B cell (primary cell): ENCODE measurements around the gene C10orf143. TPM values are rescaled to one million over a fixed set of nuclear protein-coding genes. Genes with fewer than 3 reads are reported as not detected.

Experiments
- ATAC-seq: fragments of 200-7000 bp; cut with Tn5 transposase; one replicate; pipeline ENCODE4 v1.10.0; 2021; ENCODE audit warnings: low read depth, mild to moderate bottlenecking, moderate number of reproducible peaks, moderate library complexity
- CTCF ChIA-PET: fragments of 350-600 bp; sonication (Branson Sonifier 250); formaldehyde crosslinking; loops from one replicate; lab custom pipeline; 2021; ENCODE audit warnings: antibody characterized with exemption, inconsistent platforms; lab: Charles Lee
- POLR2A ChIA-PET: fragments of 350-600 bp; sonication (Branson Sonifier 250); formaldehyde crosslinking; loops from one replicate; lab custom pipeline; 2021; ENCODE audit warnings: antibody characterized with exemption; lab: Charles Lee
- DNase-seq: peaks from one replicate; pipeline ENCODE4 v3.0.0; 2013
- H2AFZ ChIP-seq: 2 replicates; pipeline ENCODE4 v1.6.1; 2012; ENCODE audit warnings: mild to moderate bottlenecking, low read depth, low read length; ENCODE audit not compliant: insufficient read depth, poor library complexity, severe bottlenecking
- H3K27ac ChIP-seq, 2 donors: 1 replicate in 1 of 2; 2 replicates in 1 of 2; pipeline ENCODE4 v1.5.1; 2012 to 2013; ENCODE audit warnings: low read length in 2 of 2, mild to moderate bottlenecking in 2 of 2, moderate library complexity in 1 of 2
- H3K27me3 ChIP-seq, 4 experiments: fragments of 200-600 bp in 1 of 4; sonication (generic) in 1 of 4; replicated peaks in 1 of 4; 1 replicate in 2 of 4; 2 replicates in 2 of 4; pipeline versions ENCODE4 v1.6.1 to v1.7.0; 2013 to 2016; ENCODE audit warnings: low read length in 3 of 4, mild to moderate bottlenecking in 2 of 4, mixed read lengths in 1 of 4, moderate library complexity in 1 of 4; ENCODE audit not compliant: insufficient read depth in 4 of 4, control insufficient read depth in 3 of 4; ENCODE audit errors: control extremely low read depth in 1 of 4
- H3K36me3 ChIP-seq, 2 experiments: replicated peaks in 1 of 2; 1 replicate in 1 of 2; 2 replicates in 1 of 2; pipeline versions ENCODE4 v1.6.1 to v1.7.1; 2013; ENCODE audit warnings: low read length in 1 of 2; ENCODE audit not compliant: insufficient read depth in 2 of 2, control insufficient read depth in 1 of 2; ENCODE audit errors: control extremely low read depth in 1 of 2, extremely low read depth in 1 of 2
- H3K4me1 ChIP-seq, 2 donors: fragments of 200-600 bp in 1 of 2; sonication (generic) in 1 of 2; 1 replicate in 1 of 2; 2 replicates in 1 of 2; pipeline versions ENCODE4 v1.5.1 to v1.6.1; 2013 to 2017; ENCODE audit warnings: low read length in 2 of 2; ENCODE audit not compliant: control insufficient read depth in 2 of 2, insufficient read depth in 2 of 2
- H3K4me2 ChIP-seq: replicated peaks from 2 replicates; pipeline ENCODE3; 2012; ENCODE audit warnings: mild to moderate bottlenecking, low read depth, low read length; ENCODE audit not compliant: poor library complexity, severe bottlenecking
- H3K4me3 ChIP-seq, 5 experiments: fragments of 200-600 bp in 1 of 5; sonication (generic) in 1 of 5; 1 replicate in 3 of 5; 2 replicates in 2 of 5; pipeline versions ENCODE4 v1.5.1 to v1.7.0; 2011 to 2016; ENCODE audit warnings: low read length in 4 of 5, mild to moderate bottlenecking in 4 of 5, low read depth in 2 of 5, control low read depth in 1 of 5, moderate library complexity in 1 of 5; ENCODE audit not compliant: insufficient read depth in 1 of 5; ENCODE audit errors: control extremely low read depth in 1 of 5, extremely low read depth in 1 of 5
- H3K79me2 ChIP-seq: fragments of 200-600 bp; sonication (generic); one replicate; pipeline ENCODE4 v1.6.0; 2016; ENCODE audit warnings: low read length; ENCODE audit not compliant: control insufficient read depth, insufficient read depth
- H3K9ac ChIP-seq: fragments of 200-600 bp; sonication (generic); 2 replicates; pipeline ENCODE4 v1.6.1; 2017; ENCODE audit warnings: mild to moderate bottlenecking, low read length, moderate library complexity
- H3K9me3 ChIP-seq, 3 donors: one replicate each; pipeline versions ENCODE4 v1.6.1 to v1.7.1; 2013; ENCODE audit warnings: low read length in 2 of 3; ENCODE audit not compliant: control insufficient read depth in 2 of 3, insufficient read depth in 1 of 3; ENCODE audit errors: control extremely low read depth in 1 of 3
- H4K20me1 ChIP-seq: 2 replicates; pipeline ENCODE4 v1.6.0; 2012; ENCODE audit warnings: mild to moderate bottlenecking, low read length; ENCODE audit not compliant: insufficient read depth, control insufficient read depth, poor library complexity, severe bottlenecking
- H3K27ac Mint-ChIP-seq: one replicate; pipeline ENCODE4 v1.8.0; 2021; ENCODE audit warnings: mixed read lengths
- H3K27me3 Mint-ChIP-seq: one replicate; pipeline ENCODE4 v1.8.0; 2021; ENCODE audit warnings: mixed read lengths
- H3K4me1 Mint-ChIP-seq: one replicate; pipeline ENCODE4 v1.8.0; 2021; ENCODE audit warnings: mixed read lengths
- H3K4me3 Mint-ChIP-seq: one replicate; pipeline ENCODE4 v1.8.0; 2021; ENCODE audit warnings: mixed read lengths
- H3K9me3 Mint-ChIP-seq: one replicate; pipeline ENCODE4 v1.8.0; 2022; ENCODE audit warnings: mixed read lengths; ENCODE audit not compliant: insufficient read depth
- CTCF ChIP-seq: fragments of 200-600 bp; IDR thresholded peaks from one replicate; pipeline ENCODE4 v1.8.0; 2022; ENCODE audit warnings: antibody characterized with exemption, mild to moderate bottlenecking
- EZH2 ChIP-seq: IDR thresholded peaks from 2 replicates; pipeline ENCODE4 v1.6.1; 2012; ENCODE audit warnings: borderline replicate concordance, low read depth, mild to moderate bottlenecking, moderate library complexity, low read length; ENCODE audit not compliant: insufficient read depth, poor library complexity, severe bottlenecking
- WGBS: methylation state at CpG from one replicate; pipeline ENCODE4 v1.1.5; 2013; ENCODE audit warnings: missing lambda C conversion rate; ENCODE audit not compliant: insufficient coverage; 5-methylcytosine and 5-hydroxymethylcytosine counted together
- intact Hi-C: fragments of 100-400 bp; cut with micrococcal nuclease; formaldehyde crosslinking; loops from one replicate; pipeline ENCODE4 v1.10.0; 2022
- polyA plus RNA-seq: library from polyadenylated mRNA; depleted of rRNA; stranded (reverse); fragments of >200 nt; gene quantifications from 2 replicates; pipeline ENCODE4 v1.2.3, GENCODE V29; 2012
- total RNA-seq, 2 donors: library from RNA; stranded (reverse); fragments of 120-200 nt in 1 of 2; gene quantifications; 1 replicate in 1 of 2; 2 replicates in 1 of 2; pipeline versions ENCODE4 v1.2.3 to v1.2.4, GENCODE V29; 2013 to 2022

The C10orf143 gene
- total and polyA plus RNA-seq, 2 donors (not counting 1 experiment from before 2014, with no cell fraction given): 9.1 to 12.8 TPM

GRCh38 chr10:130025811-130026485 is 84.7 kb downstream of the C10orf143 start:
- H4K20me1 ChIP-seq: no peaks in the 10 kb centered on the region
- H3K27me3 ChIP-seq: no peaks in the 10 kb centered on the region
- H3K27ac Mint-ChIP-seq: no peak overlapping the region
- no peak for ATAC-seq
- H3K27ac ChIP-seq: no peak overlapping the region
- no peaks in the 10 kb centered on the region for H3K9me3 ChIP-seq
- H3K79me2 ChIP-seq: no peaks in the 10 kb centered on the region
- WGBS: 90% methylated on average over 13 of the region's 18 CpGs
- ChIA-PET CTCF (no interaction called here), POLR2A (no interaction called here)
- H3K4me1 ChIP-seq: no peaks in the 10 kb centered on the region
- TF ChIP-seq CTCF: no peak
- no peak for TF ChIP-seq EZH2
- no peaks in the 10 kb centered on the region for H3K9me3 Mint-ChIP-seq
- no peak overlapping the region for H2AFZ ChIP-seq
- no peaks in the 10 kb centered on the region for H3K27me3 Mint-ChIP-seq
- DNase-seq: no peak
- no peaks in the 10 kb centered on the region for H3K4me1 Mint-ChIP-seq
- no peak overlapping the region for H3K9ac ChIP-seq
- no peak overlapping the region for H3K4me3 ChIP-seq
- intact Hi-C loops: no loop called here
- no peak overlapping the region for H3K4me2 ChIP-seq
- H3K4me3 Mint-ChIP-seq: no peak overlapping the region
- H3K36me3 ChIP-seq: no peaks in the 10 kb centered on the region

DNA sequence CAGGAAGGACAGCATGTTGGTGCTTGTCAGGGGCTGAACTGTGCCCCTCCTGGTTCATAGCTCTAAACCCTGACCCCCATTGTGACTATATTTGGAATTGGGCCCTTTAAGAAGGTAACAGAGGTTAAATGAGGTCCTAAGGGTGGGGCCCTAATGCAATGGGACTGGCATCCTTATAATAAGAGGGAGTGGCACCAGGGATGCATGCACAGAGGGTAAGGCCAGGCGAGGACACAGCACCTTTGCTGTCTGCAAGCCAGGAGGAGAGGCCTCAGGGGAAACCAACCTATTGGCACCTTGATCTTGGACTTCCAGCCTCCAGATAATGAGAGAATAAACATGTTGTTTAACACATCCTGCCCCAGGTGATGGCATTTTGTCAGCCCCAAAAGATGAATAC is 85.3 kb downstream of the C10orf143 start:
- H3K4me3 ChIP-seq: no peak overlapping the region
- no peak for ATAC-seq
- POLR2A ChIA-PET: no interaction called here

More for the DNA sequence above, 85.3 kb downstream of the C10orf143 start:
- Histone ChIP-seq H3K4me1 (no peaks in the 10 kb centered on the region), H3K27me3 (no peaks in the 10 kb centered on the region), H2AFZ (no peak overlapping the region), H3K4me2 (no peak overlapping the region), H3K36me3 (no peaks in the 10 kb centered on the region), H3K9ac (no peak overlapping the region), H3K27ac (no peak overlapping the region), H3K9me3 (no peaks in the 10 kb centered on the region), H4K20me1 (no peaks in the 10 kb centered on the region), H3K79me2 (no peaks in the 10 kb centered on the region)
- H3K4me3 Mint-ChIP-seq: no peak overlapping the region
- intact Hi-C loops: no loop called here
- H3K27me3 Mint-ChIP-seq: no peaks in the 10 kb centered on the region
- CTCF ChIA-PET: no interaction called here
- WGBS: 88% methylated on average over 1 of the region's 1 CpG
- TF ChIP-seq EZH2 (no peak), CTCF (no peak)
- no peaks in the 10 kb centered on the region for H3K9me3 Mint-ChIP-seq
- no peak for DNase-seq
- no peak overlapping the region for H3K27ac Mint-ChIP-seq
- no peaks in the 10 kb centered on the region for H3K4me1 Mint-ChIP-seq
